Effector memory CD4-positive, alpha-beta T cell (primary cell): ENCODE results near the gene ZSWIM3.
"Not testable (repeated sequence)": the region's sequence is repeated elsewhere in the genome, so short reads cannot be mapped to it uniquely, and the experiment has no call there.

Experiments
- DNase-seq, 3 donors: peaks; one replicate each; pipeline ENCODE4 v3.0.0-alpha.2; 2020
- H3K27ac ChIP-seq: 2 replicates; pipeline ENCODE4 v1.7.0; 2013; ENCODE audit warnings: mild to moderate bottlenecking, low read length, moderate library complexity; ENCODE audit not compliant: insufficient read depth, poor library complexity, severe bottlenecking
- H3K27me3 ChIP-seq: replicated peaks from 2 replicates; pipeline ENCODE4 v1.7.0; 2013; ENCODE audit warnings: mild to moderate bottlenecking, low read length; ENCODE audit not compliant: insufficient read depth, control insufficient read depth, poor library complexity, severe bottlenecking
- H3K36me3 ChIP-seq: 2 replicates; pipeline ENCODE4 v1.7.0; 2013; ENCODE audit warnings: mild to moderate bottlenecking, low read length, moderate library complexity; ENCODE audit not compliant: control insufficient read depth, insufficient read depth
- H3K4me1 ChIP-seq: 2 replicates; pipeline ENCODE4 v1.7.0; 2013; ENCODE audit warnings: low read length, mild to moderate bottlenecking; ENCODE audit not compliant: control insufficient read depth, insufficient read depth, poor library complexity, severe bottlenecking
- H3K4me3 ChIP-seq: 2 replicates; pipeline ENCODE4 v1.7.0; 2013; ENCODE audit warnings: low read length, low read depth, mild to moderate bottlenecking; ENCODE audit not compliant: insufficient read depth, poor library complexity, severe bottlenecking
- H3K9me3 ChIP-seq: 2 replicates; pipeline ENCODE4 v1.7.0; 2013; ENCODE audit warnings: mild to moderate bottlenecking, low read length, moderate library complexity; ENCODE audit not compliant: control insufficient read depth

Gene ZSWIM3

GRCh38 chr20:45819466-45819865 is 37.9 kb upstream of the ZSWIM3 start:
- no peak for DNase-seq

GRCh38 chr20:45821947-45822346 is 35.5 kb upstream of the ZSWIM3 start:
- H3K27ac ChIP-seq: no peak overlapping the region
- no peak overlapping the region for H3K4me3 ChIP-seq
- DNase-seq: no peak
- peaks cover 5% of the 10 kb centered on the region for H3K4me1 ChIP-seq
- H3K36me3 ChIP-seq: no peaks in the 10 kb centered on the region
- H3K27me3 ChIP-seq: peaks cover 12% of the 10 kb centered on the region
- no peaks in the 10 kb centered on the region for H3K9me3 ChIP-seq

More at GRCh38 chr20:45819466-45819865, 37.9 kb upstream of the ZSWIM3 start:
- no peak overlapping the region for H3K4me3 ChIP-seq
- H3K4me1 ChIP-seq: peaks cover 5% of the 10 kb centered on the region
- H3K27ac ChIP-seq: no peak overlapping the region
- no peaks in the 10 kb centered on the region for H3K9me3 ChIP-seq
- peaks cover 12% of the 10 kb centered on the region for H3K27me3 ChIP-seq
- no peaks in the 10 kb centered on the region for H3K36me3 ChIP-seq

GRCh38 chr20:45822857-45823256 is 34.6 kb upstream of the ZSWIM3 start:
- H3K9me3 ChIP-seq: no peaks in the 10 kb centered on the region
- H3K27ac ChIP-seq: no peak overlapping the region
- no peak overlapping the region for H3K4me3 ChIP-seq
- peaks cover 5% of the 10 kb centered on the region for H3K4me1 ChIP-seq
- peaks cover 12% of the 10 kb centered on the region for H3K27me3 ChIP-seq
- H3K36me3 ChIP-seq: no peaks in the 10 kb centered on the region
- no peak for DNase-seq

GRCh38 chr20:45823949-45824835 is 33.2 kb upstream of the ZSWIM3 start:
- Histone ChIP-seq H3K36me3 (no peaks in the 10 kb centered on the region), H3K4me1 (peaks cover 5% of the 10 kb centered on the region), H3K27ac (no peak overlapping the region), H3K9me3 (no peaks in the 10 kb centered on the region), H3K27me3 (peaks cover 12% of the 10 kb centered on the region), H3K4me3 (peak overlapping the region; percentile 35)
- DNase-seq: peak; percentile 14 to 41 (median 26)

GRCh38 chr20:45826381-45827019 is 30.9 kb upstream of the ZSWIM3 start:
- Histone ChIP-seq H3K27ac (no peak overlapping the region), H3K4me3 (no peak overlapping the region), H3K4me1 (peaks cover 5% of the 10 kb centered on the region), H3K9me3 (no peaks in the 10 kb centered on the region), H3K36me3 (no peaks in the 10 kb centered on the region), H3K27me3 (peaks cover 12% of the 10 kb centered on the region)
- no peak for DNase-seq

- no peaks in the 10 kb centered on the region for H3K9me3 ChIP-seq
- no peak within 1 kb of the TSS for H3K27ac ChIP-seq
- H3K36me3 ChIP-seq: no peaks in the 10 kb centered on the region
- H3K27me3 ChIP-seq: peaks cover 12% of the 10 kb centered on the region
- no peak for DNase-seq
- H3K4me3 ChIP-seq: no peak within 1 kb of the TSS
- H3K4me1 ChIP-seq: peaks cover 5% of the 10 kb centered on the region
Measured at GRCh38 chr20:45827030-45827652, 30.3 kb upstream of the ZSWIM3 start, which contains the start of gene TNNC2. TNNC2 (minus strand) TSS chr20:45827312; CDS start chr20:45827248, 64 bp downstream.

- Histone ChIP-seq H3K27ac (no peak overlapping the region), H3K4me3 (no peak overlapping the region), H3K27me3 (peaks cover 12% of the 10 kb centered on the region), H3K36me3 (no peaks in the 10 kb centered on the region), H3K9me3 (no peaks in the 10 kb centered on the region), H3K4me1 (peaks cover 5% of the 10 kb centered on the region)
- DNase-seq: no peak
Measured at GRCh38 chr20:45827712-45828111, 29.7 kb upstream of the ZSWIM3 start.

- H3K4me3 ChIP-seq: no peak overlapping the region
- DNase-seq: no peak
- H3K27ac ChIP-seq: no peak overlapping the region
- H3K27me3 ChIP-seq: peaks cover 6% of the 10 kb centered on the region
- H3K4me1 ChIP-seq: peaks cover 2% of the 10 kb centered on the region
- no peaks in the 10 kb centered on the region for H3K36me3 ChIP-seq
- H3K9me3 ChIP-seq: no peaks in the 10 kb centered on the region
Measured at GRCh38 chr20:45828589-45828988, 28.8 kb upstream of the ZSWIM3 start.

- H3K27me3 ChIP-seq, H3K4me1 ChIP-seq: not testable (repeated sequence)
Measured at GRCh38 chr20:45829673-45830106, 27.7 kb upstream of the ZSWIM3 start.

More at GRCh38 chr20:45829673-45830106, 27.7 kb upstream of the ZSWIM3 start:
- H3K9me3 ChIP-seq, H3K27ac ChIP-seq, DNase-seq, H3K36me3 ChIP-seq, H3K4me3 ChIP-seq: not testable (repeated sequence)
